ENCODE results near the gene SMIM44.
"Not testable (repeated sequence)": the region's sequence is repeated elsewhere in the genome, so short reads cannot be mapped to it uniquely, and the experiment has no call there.

SMIM44 gene

DNA sequence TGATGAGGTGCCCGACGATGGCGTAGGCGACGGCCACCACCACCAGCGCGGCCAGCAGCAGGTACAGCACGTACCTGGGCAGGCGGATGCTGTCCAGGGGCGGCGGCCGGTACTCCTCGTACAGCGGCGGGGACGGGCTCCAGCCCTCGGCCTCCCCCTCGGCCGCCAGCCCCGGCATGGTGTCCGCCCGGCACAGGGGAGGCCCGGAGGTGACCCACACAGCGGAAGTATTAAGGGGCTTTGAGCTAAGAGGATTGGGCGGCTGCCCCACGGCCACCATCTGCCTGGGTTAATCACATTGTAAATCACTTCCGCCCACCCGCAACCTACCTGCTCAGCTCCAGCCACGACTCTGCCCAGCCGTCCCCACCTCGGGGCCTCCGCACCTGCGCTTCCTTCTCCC, at the start of gene SMIM44:
Gene SMIM44 (minus strand): TSS at position 216 of the 403 bp plus-strand sequence. CDS start 38 bp downstream, at position 178.
- DNase-seq = no peak

- DNase-seq = no peak
Observed at GRCh38 chr19:3533033-3533432, 49.8 kb upstream of the SMIM44 start.

DNA sequence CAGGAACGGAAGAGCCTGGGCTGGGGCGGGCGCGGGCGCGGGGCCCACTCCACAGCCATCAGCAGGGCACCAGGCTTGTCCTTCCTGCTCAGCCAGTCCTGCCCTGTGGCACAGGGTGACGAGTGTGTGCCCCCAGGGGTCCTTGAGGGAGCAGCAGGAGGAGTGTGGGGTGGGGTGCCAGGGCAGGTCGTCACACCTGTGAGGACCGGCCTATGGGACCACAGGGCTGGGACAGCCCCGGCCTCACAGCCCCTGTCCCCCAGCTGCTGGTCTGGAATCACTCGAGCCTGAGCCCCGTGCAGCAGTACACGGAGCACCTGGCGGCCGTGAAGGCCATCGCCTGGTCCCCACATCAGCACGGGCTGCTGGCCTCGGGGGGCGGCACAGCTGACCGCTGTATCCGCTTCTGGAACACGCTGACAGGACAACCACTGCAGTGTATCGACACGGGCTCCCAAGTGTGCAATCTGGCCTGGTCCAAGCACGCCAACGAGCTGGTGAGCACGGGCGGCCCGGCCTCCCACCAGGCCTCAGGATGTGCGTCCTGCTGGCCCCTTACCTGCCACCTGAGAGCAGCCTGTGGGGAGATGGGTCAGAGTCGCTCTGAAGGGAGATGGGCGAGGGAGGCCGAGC, 49.0 kb upstream of the SMIM44 start:
- DNase-seq = no peak

GRCh38 chr19:3531716-3532115, 48.5 kb upstream of the SMIM44 start:
- DNase-seq = no peak

DNA sequence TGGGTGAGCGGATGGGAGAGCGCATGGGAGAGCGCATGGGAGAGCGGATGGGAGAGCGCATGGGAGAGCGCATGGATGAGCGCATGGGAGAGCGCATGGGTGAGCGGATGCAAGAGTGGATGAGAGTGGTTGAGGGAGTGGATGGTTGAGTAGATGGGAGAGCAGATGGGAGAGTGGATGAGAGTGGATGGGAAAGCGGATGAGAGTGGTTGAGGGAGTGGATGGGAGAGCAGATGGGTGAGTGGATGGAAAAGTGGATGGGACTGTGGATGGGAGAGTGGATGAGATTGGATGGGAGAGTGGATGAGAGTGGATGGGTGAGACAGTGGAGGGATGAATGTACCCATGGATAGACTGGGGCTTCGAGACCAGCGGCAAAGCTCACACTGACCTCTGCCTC, 47.1 kb upstream of the SMIM44 start:
- DNase-seq = no peak

DNA sequence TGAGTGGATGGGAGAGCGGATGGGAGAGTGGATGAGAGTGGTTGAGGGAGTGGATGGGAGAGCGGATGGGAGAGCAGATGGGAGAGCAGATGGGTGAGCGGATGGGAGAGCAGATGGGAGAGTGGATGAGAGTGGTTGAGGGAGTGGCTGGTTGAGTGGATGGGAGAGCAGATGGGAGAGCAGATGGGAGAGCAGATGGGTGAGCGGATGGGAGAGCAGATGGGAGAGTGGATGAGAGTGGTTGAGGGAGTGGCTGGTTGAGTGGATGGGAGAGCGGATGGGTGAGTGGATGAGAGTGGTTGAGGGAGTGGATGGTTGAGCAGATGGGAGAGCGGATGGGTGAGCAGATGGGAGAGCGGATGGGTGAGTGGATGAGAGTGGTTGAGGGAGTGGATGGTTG, 46.1 kb upstream of the SMIM44 start:
- DNase-seq = not testable (repeated sequence)

- no peak for DNase-seq
Observed at GRCh38 chr19:3528539-3529211, 45.4 kb upstream of the SMIM44 start.

DNA sequence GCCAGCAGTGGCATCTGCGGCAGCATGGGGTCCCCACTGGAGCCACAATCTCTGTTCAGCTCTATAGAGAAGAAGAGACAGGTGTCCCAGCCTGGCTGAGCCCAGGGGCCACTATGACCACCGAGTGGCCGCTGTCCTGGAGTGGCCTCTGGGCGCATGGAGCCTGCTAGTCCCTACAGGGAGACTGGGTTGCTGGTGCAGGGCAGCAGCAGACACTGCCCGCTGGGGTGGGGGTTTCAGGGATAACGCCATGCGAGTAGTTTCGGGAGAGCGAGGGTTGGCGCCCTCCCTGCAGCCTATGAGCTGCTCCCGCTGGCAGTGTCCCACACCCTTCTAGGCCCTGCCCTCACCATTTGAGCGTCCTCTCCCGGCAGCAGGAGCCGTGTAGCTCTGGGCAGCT, 44.8 kb upstream of the SMIM44 start:
- DNase-seq = no peak

DNA sequence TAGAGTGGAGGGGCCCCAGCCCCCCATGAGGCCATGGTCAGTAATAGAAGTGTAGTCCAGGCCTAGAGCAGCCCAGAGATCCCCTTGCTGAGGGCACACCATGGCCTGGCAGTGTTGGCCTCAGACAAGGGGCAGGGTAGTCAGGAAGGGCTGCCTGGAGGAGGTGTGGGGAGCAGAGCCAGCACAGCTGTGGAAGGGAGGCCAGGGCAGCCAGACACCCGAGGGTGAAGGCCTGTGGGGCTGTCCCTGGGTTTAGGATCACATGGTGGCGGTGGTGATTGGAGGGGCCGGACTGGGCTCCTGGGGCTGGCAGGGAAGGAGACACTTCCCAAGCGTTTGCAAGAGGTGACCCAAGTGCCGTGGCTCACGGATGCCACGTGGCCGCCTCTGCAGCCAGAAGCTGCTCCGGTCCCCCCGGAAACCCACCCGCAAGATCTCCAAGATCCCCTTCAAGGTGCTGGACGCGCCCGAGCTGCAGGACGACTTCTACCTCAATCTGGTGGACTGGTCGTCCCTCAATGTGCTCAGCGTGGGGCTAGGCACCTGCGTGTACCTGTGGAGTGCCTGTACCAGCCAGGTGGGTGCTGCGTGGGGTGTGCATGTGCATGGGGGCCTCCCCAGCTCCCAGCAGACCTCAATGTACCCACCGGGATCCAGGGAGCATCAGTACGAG, 44.1 kb upstream of the SMIM44 start:
- DNase-seq = no peak

DNA sequence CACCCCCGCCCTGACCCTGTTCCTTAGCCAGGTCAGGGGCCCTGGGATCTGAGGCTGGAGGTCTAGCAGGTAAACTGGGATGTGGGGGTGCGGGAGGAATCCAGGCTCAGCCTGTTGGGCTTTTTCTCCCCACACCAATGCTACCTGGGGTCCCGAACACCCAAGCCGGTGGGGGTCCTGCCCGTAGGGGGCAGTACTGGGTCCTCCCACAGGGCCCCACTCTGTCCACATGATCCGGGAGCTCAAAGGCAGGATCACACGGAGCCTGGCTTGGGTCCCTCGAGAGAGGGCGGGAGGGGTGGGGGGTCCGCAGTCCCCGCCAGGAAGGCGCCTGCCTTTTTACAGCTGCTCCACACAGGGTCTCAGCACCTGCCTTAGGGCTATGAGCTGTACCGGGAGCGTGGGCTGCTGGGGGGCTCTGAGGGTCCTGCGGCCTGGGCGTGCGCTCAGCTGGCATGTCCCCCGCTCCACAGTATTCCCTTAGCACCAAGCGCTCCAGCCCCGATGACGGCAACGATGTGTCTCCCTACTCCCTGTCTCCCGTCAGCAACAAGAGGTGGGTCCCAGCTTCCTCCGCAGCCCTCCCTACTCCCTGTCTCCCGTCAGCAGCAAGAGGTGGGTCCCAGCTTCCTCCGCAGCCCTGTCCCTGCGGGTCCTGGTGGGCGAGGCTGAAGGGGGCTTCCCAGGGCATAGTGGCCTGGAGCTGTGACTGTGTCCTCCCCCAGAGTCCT, 43.4 kb upstream of the SMIM44 start:
- DNase-seq = no peak

GRCh38 chr19:3524904-3525451, 41.7 kb upstream of the SMIM44 start:
- DNase-seq = no peak

GRCh38 chr19:3524078-3524842, 41.0 kb upstream of the SMIM44 start:
- DNase-seq = no peak

- DNase-seq = no peak
Observed at GRCh38 chr19:3523361-3524077, 40.3 kb upstream of the SMIM44 start.

GRCh38 chr19:3522421-3523360, 39.5 kb upstream of the SMIM44 start:
- DNase-seq = no peak

GRCh38 chr19:3521104-3521445, 37.8 kb upstream of the SMIM44 start:
- no peak for DNase-seq

- DNase-seq = no peak
Observed at GRCh38 chr19:3520166-3521103, 37.2 kb upstream of the SMIM44 start.

GRCh38 chr19:3519126-3519525, 35.9 kb upstream of the SMIM44 start:
- DNase-seq = no peak

- DNase-seq = peak; percentile 37
Observed at GRCh38 chr19:3518659-3519058, 35.4 kb upstream of the SMIM44 start.

- DNase-seq = no peak
Observed at GRCh38 chr19:3518255-3518654, 35.0 kb upstream of the SMIM44 start.

DNA sequence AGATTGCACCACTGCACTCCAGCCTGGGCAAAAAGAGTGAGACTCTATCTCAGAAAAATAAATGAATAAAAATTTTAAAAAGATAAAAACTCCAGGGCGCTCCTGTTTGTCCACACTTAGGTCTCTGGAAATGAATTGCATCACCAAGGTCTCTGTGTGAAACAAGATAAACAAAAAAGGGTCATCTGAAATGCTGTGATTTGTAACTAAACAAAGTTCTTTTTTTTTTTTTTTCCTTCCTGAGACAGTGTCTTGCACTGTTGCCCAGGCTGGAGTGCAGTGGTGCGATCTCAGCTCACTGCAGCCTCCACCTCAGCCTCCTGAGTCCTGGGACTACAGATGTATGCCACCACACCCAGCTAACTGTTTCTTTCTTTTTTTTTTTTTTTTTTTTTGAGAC, 34.4 kb upstream of the SMIM44 start:
- no peak for DNase-seq

All from kidney glomerular epithelial cell (primary cell).